NCI-H2107 treated with DMSO at 0.1 percent for 48 hours (cell line): ENCODE data around the gene CLMN.

Source experiments
- DNase-seq: peaks from one replicate; lab custom pipeline; 2025; ENCODE audit not compliant: unreplicated experiment; lab: John Stamatoyannopoulos, UW

CLMN gene

GRCh38 chr14:95319312-95320077, at the start of gene CLMN:
Gene CLMN, minus strand, starts transcription at chr14:95319908. Its CDS starts 116 bp downstream, at chr14:95319792.
- DNase-seq: no peak

GRCh38 chr14:95365401-95365800, 45.7 kb upstream of the CLMN start:
- no peak for DNase-seq

GRCh38 chr14:95364481-95365209, 44.9 kb upstream of the CLMN start:
- no peak for DNase-seq

- no peak for DNase-seq
Observed at GRCh38 chr14:95363468-95363954, 43.8 kb upstream of the CLMN start.

GRCh38 chr14:95362138-95362494, 42.4 kb upstream of the CLMN start:
- DNase-seq: no peak

- DNase-seq: no peak
Observed at GRCh38 chr14:95361373-95362137, 41.8 kb upstream of the CLMN start.

- no peak for DNase-seq
Observed at GRCh38 chr14:95360828-95361227, 41.1 kb upstream of the CLMN start.

- DNase-seq: no peak
Observed at GRCh38 chr14:95359994-95360826, 40.5 kb upstream of the CLMN start.

GRCh38 chr14:95356245-95356869, 36.6 kb upstream of the CLMN start:
- DNase-seq: no peak

- DNase-seq: no peak
Observed at GRCh38 chr14:95355422-95355821, 35.7 kb upstream of the CLMN start.

- no peak for DNase-seq
Observed at GRCh38 chr14:95354834-95355233, 35.1 kb upstream of the CLMN start.

GRCh38 chr14:95353664-95354063, 34.0 kb upstream of the CLMN start:
- DNase-seq: no peak

- DNase-seq: no peak
Observed at GRCh38 chr14:95353007-95353406, 33.3 kb upstream of the CLMN start.

- DNase-seq: no peak
Observed at GRCh38 chr14:95352481-95352880, 32.8 kb upstream of the CLMN start.

- no peak for DNase-seq
Observed at GRCh38 chr14:95349241-95349640, 29.5 kb upstream of the CLMN start.

GRCh38 chr14:95348395-95349080, 28.8 kb upstream of the CLMN start:
- DNase-seq: no peak

GRCh38 chr14:95346820-95347219, 27.1 kb upstream of the CLMN start:
- DNase-seq: no peak

GRCh38 chr14:95346266-95346665, 26.6 kb upstream of the CLMN start:
- no peak for DNase-seq

GRCh38 chr14:95345032-95345431, 25.3 kb upstream of the CLMN start:
- DNase-seq: no peak

GRCh38 chr14:95344536-95344935, 24.8 kb upstream of the CLMN start:
- DNase-seq: no peak
